K562 (cell line): Measurements from ENCODE around the gene LRRC15. TPM values are rescaled to one million over a fixed set of nuclear protein-coding genes. Genes with fewer than 3 reads are reported as not detected.

Experiments used
- BRD4 ChIP-seq: fragments of 200-600 bp; sonication (generic); IDR thresholded peaks from 2 replicates; pipeline ENCODE4 v1.6.1; 2017; ENCODE audit warnings: inconsistent platforms
- BRD9 ChIP-seq: fragments of 450-650 bp; IDR thresholded peaks from 2 replicates; pipeline ENCODE4 v1.6.1; 2018; ENCODE audit warnings: low read depth; ENCODE audit not compliant: partially characterized antibody
- CCNT2 ChIP-seq: IDR thresholded peaks from 2 replicates; pipeline ENCODE4 v1.6.1; 2011; ENCODE audit warnings: borderline replicate concordance, low read depth, mild to moderate bottlenecking, moderate library complexity, mixed read lengths, low read length; ENCODE audit not compliant: insufficient read length; ENCODE audit errors: extremely low read depth
- CSDE1 ChIP-seq, 2 experiments: fragments of 450-650 bp; IDR thresholded peaks; 2 replicates each; pipeline ENCODE4 v1.6.1; 2016; ENCODE audit warnings: mild to moderate bottlenecking in 1 of 2
- ETV6 ChIP-seq, 3 experiments: fragments of 150-350 bp in 1 of 3; sonication (generic) in 1 of 3; formaldehyde crosslinking in 1 of 3; IDR thresholded peaks; 2 replicates each; pipeline versions ENCODE4 v1.6.1 to v1.8.0; 2014 to 2022; ENCODE audit warnings: borderline replicate concordance in 2 of 3, low read depth in 2 of 3, antibody characterized with exemption in 1 of 3, low read length in 1 of 3, mild to moderate bottlenecking in 1 of 3, missing genetic modification reagents in 1 of 3
- FOXO4 ChIP-seq: fragments of 450-650 bp; formaldehyde crosslinking; IDR thresholded peaks from 2 replicates; pipeline ENCODE4 v1.4.0; 2020; ENCODE audit warnings: mild to moderate bottlenecking, moderate library complexity
- GATAD2A ChIP-seq: fragments of 450-650 bp; IDR thresholded peaks from 2 replicates; pipeline ENCODE4 v1.6.1; 2017
- GTF2F1 ChIP-seq: IDR thresholded peaks from 2 replicates; pipeline ENCODE4 v1.6.1; 2011; ENCODE audit warnings: low read depth, low read length, improper control_type of control experiment
- NFE2 ChIP-seq: IDR thresholded peaks from 2 replicates; pipeline ENCODE4 v1.6.1; 2014; ENCODE audit warnings: antibody characterized with exemption, low read depth
- POLR3G ChIP-seq: IDR thresholded peaks from 2 replicates; pipeline ENCODE4 v1.6.1; 2011; ENCODE audit not compliant: insufficient read length, insufficient replicate concordance; ENCODE audit errors: extremely low read depth
- RCOR1 ChIP-seq, 2 experiments: IDR thresholded peaks; 2 replicates each; pipeline ENCODE4 v1.6.1; 2012; ENCODE audit warnings: low read depth in 2 of 2, low read length in 2 of 2, borderline replicate concordance in 1 of 2, improper control_type of control experiment in 1 of 2
- SETDB1 ChIP-seq: IDR thresholded peaks from one replicate; pipeline ENCODE4 v1.6.1; 2012; ENCODE audit warnings: low read length, control low read depth, inconsistent platforms
- SIX5 ChIP-seq, 2 experiments: IDR thresholded peaks; 2 replicates each; pipeline ENCODE4 v1.6.1; 2011; ENCODE audit warnings: low read length in 2 of 2, borderline replicate concordance in 1 of 2, low read depth in 1 of 2, mild to moderate bottlenecking in 1 of 2, moderate library complexity in 1 of 2; ENCODE audit not compliant: insufficient read depth in 1 of 2
- ZBTB9 ChIP-seq: fragments of 450-650 bp; formaldehyde crosslinking; IDR thresholded peaks from 2 replicates; pipeline ENCODE4 v1.4.0; 2020; ENCODE audit warnings: mild to moderate bottlenecking, moderate library complexity
- ZNF134 ChIP-seq: fragments of 250-450 bp; sonication (Bioruptor Pico); conservative IDR thresholded peaks from 2 replicates; pipeline ENCODE4 v1.4.0; 2020
- ZNF395 ChIP-seq: fragments of 200-800 bp; sonication (Bioruptor generic); IDR thresholded peaks from 2 replicates; pipeline ENCODE4 v1.6.1; 2017; ENCODE audit warnings: missing genetic modification characterization, missing compliant biosample characterization
- ZNF592 ChIP-seq: fragments of 450-650 bp; IDR thresholded peaks from 2 replicates; pipeline ENCODE4 v1.6.1; 2017; ENCODE audit warnings: antibody characterized with exemption, mild to moderate bottlenecking
- polyA plus RNA-seq, 8 experiments: library from polyadenylated mRNA; depleted of rRNA in 4 of 8; stranded (reverse) in 5 of 8; unstranded in 3 of 8; fragments of >200 nt; fragmentation: Nextera tagmentation in 2 of 8; fragmentation: Illumina TruSeq in 1 of 8; extraction: Ambion mirVana in 2 of 8; extraction: Trizol in 1 of 8; gene quantifications; 2 replicates each; pipeline versions ENCODE4 v1.2.1 to v1.2.3, GENCODE V29; 2011 to 2014; ENCODE audit warnings: inconsistent platforms in 1 of 8, missing spikeins in 1 of 8
- total RNA-seq, 7 experiments: library from RNA; depleted of rRNA in 6 of 7; stranded (reverse); fragments of >200 nt in 6 of 7; fragmentation: Illumina TruSeq in 2 of 7; extraction: Trizol in 2 of 7; gene quantifications; 2 replicates each; pipeline versions ENCODE4 v1.2.1 to v1.2.3, GENCODE V29; 2011 to 2021; ENCODE audit warnings: low replicate concordance in 1 of 7

Gene LRRC15
- total and polyA plus RNA-seq, 9 of the 15 experiments (the other 6 are each of a cell fraction or from before 2014, with no cell fraction given): not detected

GRCh38 chr3:194323785-194324735 lies 45.5 kb downstream of the LRRC15 start (continued):
- TF ChIP-seq ZNF592 (no peak), ZNF395 (no peak; the same call in 1 of the 2 replicates), GTF2F1 (no peak; the same call in 1 of the 2 replicates), NFE2 (peak; percentile 35; the same call in 1 of the 2 replicates), ZBTB9 (CRISPR knock-in tag) (no peak), ETV6 (IDR thresholded peaks at IDR 0.05; ENCODE audit: borderline replicate concordance in 1 of 2, low read depth in 2 of 2, low read length in 1 of 2) (no peak; a peak in 1 of 4 replicates), ETV6 (CRISPR knock-in tag; IDR thresholded peaks at IDR 0.05; ENCODE audit: borderline replicate concordance) (no peak), CCNT2 (peak; percentile 79), POLR3G (no peak), SETDB1 (no peak), BRD9 (no peak), CSDE1 (IDR thresholded peaks at IDR 0.05) (no peak), RCOR1 (IDR thresholded peaks at IDR 0.05; ENCODE audit: borderline replicate concordance in 1 of 2, low read depth in 2 of 2, low read length in 2 of 2) (peak; percentile 20 to 97; a peak in 2 of 4 replicates), SIX5 (IDR thresholded peaks at IDR 0.05; ENCODE audit: borderline replicate concordance in 1 of 2, insufficient read depth in 1 of 2, low read depth in 1 of 2, low read length in 2 of 2) (no peak), BRD4 (no peak), ZNF134 (no peak), FOXO4 (CRISPR knock-in tag) (no peak), GATAD2A (peak; percentile 19; the same call in 1 of the 2 replicates)
